GM19239 (cell line): ENCODE measurements around the gene MAP3K8.
A peak's percentile ranks its signal among the peaks of the same experiment; 100 is the strongest.
"Not testable (repeated sequence)": the region's sequence is repeated elsewhere in the genome, so short reads cannot be mapped to it uniquely, and the experiment has no call there.

Experiments
- DNase-seq: peaks from one replicate; pipeline ENCODE4 v3.0.0; 2011; ENCODE audit warnings: low spot score; ENCODE audit not compliant: insufficient read length
- FAIRE-seq: peaks from 2 replicates; lab custom pipeline; 2011; peaks lifted over from hg19 to GRCh38; lab: Jason Lieb, UNC

The MAP3K8 gene

GRCh38 chr10:30479513-30479912 is 45.5 kb downstream of the MAP3K8 start:
- FAIRE-seq, DNase-seq: not testable (repeated sequence)

GRCh38 chr10:30481603-30482002 is 47.6 kb downstream of the MAP3K8 start:
- no peak for DNase-seq
- FAIRE-seq, result no peak

GRCh38 chr10:30488316-30488715 is 54.3 kb downstream of the MAP3K8 start:
- DNase-seq, result no peak

GRCh38 chr10:30489346-30489745 is 55.4 kb downstream of the MAP3K8 start:
- DNase-seq (no peak), FAIRE-seq (peak; percentile 33)

More at GRCh38 chr10:30488316-30488715, 54.3 kb downstream of the MAP3K8 start:
- peak; percentile 64 for FAIRE-seq

GRCh38 chr10:30490289-30491000 is 56.5 kb downstream of the MAP3K8 start:
- FAIRE-seq, result peak; percentile 68
- no peak for DNase-seq

GRCh38 chr10:30491204-30491915 is 57.4 kb downstream of the MAP3K8 start:
- FAIRE-seq, result peak; percentile 67

GRCh38 chr10:30491916-30492515 is 58.0 kb downstream of the MAP3K8 start:
- no peak for FAIRE-seq
- DNase-seq, result no peak

More at GRCh38 chr10:30491204-30491915, 57.4 kb downstream of the MAP3K8 start:
- DNase-seq, result no peak

- FAIRE-seq (peak; percentile 92), DNase-seq (no peak)
These were observed 59.9 kb downstream of the MAP3K8 start for GRCh38 chr10:30493609-30494530.

- FAIRE-seq (no peak), DNase-seq (no peak)
These were observed 60.6 kb downstream of the MAP3K8 start for GRCh38 chr10:30494558-30494957.

- DNase-seq, result no peak
- no peak for FAIRE-seq
These were observed 61.7 kb downstream of the MAP3K8 start for GRCh38 chr10:30495687-30496086.

- DNase-seq, result no peak
- FAIRE-seq, result no peak
These were observed 65.8 kb downstream of the MAP3K8 start for GRCh38 chr10:30499816-30500215.

GRCh38 chr10:30500534-30500933 is 66.5 kb downstream of the MAP3K8 start:
- FAIRE-seq, result no peak
- no peak for DNase-seq

GRCh38 chr10:30500963-30501504 is 67.0 kb downstream of the MAP3K8 start:
- DNase-seq (no peak), FAIRE-seq (no peak)

- DNase-seq (no peak), FAIRE-seq (peak; percentile 91)
These were observed 68.5 kb downstream of the MAP3K8 start for GRCh38 chr10:30502266-30503060.

GRCh38 chr10:30503700-30504266 is 69.8 kb downstream of the MAP3K8 start:
- no peak for FAIRE-seq
- DNase-seq, result no peak

- DNase-seq (no peak), FAIRE-seq (no peak)
These were observed 71.7 kb downstream of the MAP3K8 start for GRCh38 chr10:30505543-30506298.

- DNase-seq, result no peak
- no peak for FAIRE-seq
These were observed 75.5 kb downstream of the MAP3K8 start for GRCh38 chr10:30509508-30509907.
